GM12878 (cell line): Measurements from ENCODE around the gene SUSD6. TPM values are rescaled to one million over a fixed set of nuclear protein-coding genes. Genes with fewer than 3 reads are reported as not detected.

Experiments
- ATAC-seq: fragments of 200-7000 bp; cut with Tn5 transposase; 3 replicates; pipeline ENCODE4 v1.9.1; 2020; ENCODE audit warnings: mild to moderate bottlenecking, moderate library complexity
- BruUV-seq: library from RNA; stranded (reverse); fragments of 400-500 nt; replicated peaks from 2 replicates; lab custom pipeline; 2021; lab: Mats Ljungman, UMichigan
- CTCF ChIA-PET: fragments of 300-600 bp; sonication (Branson Sonifier 250); formaldehyde crosslinking; extraction: SDS; loops from one replicate; lab custom pipeline; 2021; ENCODE audit warnings: inconsistent platforms; lab: Yijun Ruan, JAX
- POLR2A ChIA-PET: fragments of 350-600 bp; formaldehyde crosslinking; extraction: SDS; loops from one replicate; lab custom pipeline; 2021; ENCODE audit warnings: inconsistent platforms; lab: Charles Lee
- RAD21 ChIA-PET: fragments of 300-600 bp; sonication (Branson Sonifier 250); formaldehyde crosslinking; loops from one replicate; lab custom pipeline; 2023; ENCODE audit warnings: antibody characterized with exemption; ENCODE audit not compliant: unreplicated experiment; lab: Charles Lee
- SMC1A ChIA-PET: fragments of 300-600 bp; sonication (Branson Sonifier 250); formaldehyde crosslinking; loops from one replicate; lab custom pipeline; 2023; ENCODE audit not compliant: unreplicated experiment, uncharacterized antibody; lab: Charles Lee
- DNase-seq: peaks from one replicate; pipeline ENCODE4 v3.0.0-alpha.2; 2011; ENCODE audit warnings: low read depth, low spot score
- FAIRE-seq: peaks from 3 replicates; lab custom pipeline; 2011; peaks lifted over from hg19 to GRCh38; lab: Jason Lieb, UNC
- H2AFZ ChIP-seq: 2 replicates; pipeline ENCODE4 v1.6.0; 2011; ENCODE audit warnings: low read depth, low read length, control low read depth; ENCODE audit not compliant: control insufficient read depth
- H3K27ac ChIP-seq: 2 replicates; pipeline ENCODE4 v1.5.1; 2011; ENCODE audit warnings: control low read depth; ENCODE audit not compliant: control insufficient read depth, insufficient read depth
- H3K27me3 ChIP-seq, 2 experiments: replicated peaks in 1 of 2; 2 replicates each; pipeline versions ENCODE4 v1.6.0 to v1.6.1; 2011; ENCODE audit warnings: low read length in 1 of 2; ENCODE audit not compliant: control insufficient read depth in 2 of 2, insufficient read depth in 2 of 2
- H3K36me3 ChIP-seq, 2 experiments: 2 replicates each; pipeline ENCODE4 v1.5.1; 2011; ENCODE audit warnings: low read length in 1 of 2; ENCODE audit not compliant: control insufficient read depth in 2 of 2, insufficient read depth in 2 of 2
- H3K4me1 ChIP-seq: 2 replicates; pipeline ENCODE4 v1.6.1; 2011; ENCODE audit warnings: mild to moderate bottlenecking, low read length, moderate library complexity, mixed read lengths; ENCODE audit not compliant: control insufficient read depth, insufficient read depth
- H3K4me2 ChIP-seq: 2 replicates; pipeline ENCODE4 v1.6.0; 2011; ENCODE audit warnings: control low read depth; ENCODE audit not compliant: control insufficient read depth, insufficient read depth
- H3K4me3 ChIP-seq: fragments of 200-600 bp; sonication (generic); 2 replicates; pipeline ENCODE4 v1.5.1; 2016
- H3K79me2 ChIP-seq: 2 replicates; pipeline ENCODE4 v1.6.0; 2011; ENCODE audit warnings: low read length; ENCODE audit not compliant: control insufficient read depth, insufficient read depth
- H3K9ac ChIP-seq: 2 replicates; pipeline ENCODE4 v1.8.0; 2011; ENCODE audit warnings: low read length, control low read depth, mixed read lengths; ENCODE audit not compliant: control insufficient read depth, insufficient read depth
- H3K9me3 ChIP-seq: replicated peaks from 3 replicates; pipeline ENCODE4 v1.5.1; 2011; ENCODE audit warnings: mild to moderate bottlenecking, low read length; ENCODE audit not compliant: control insufficient read depth, insufficient read depth
- H4K20me1 ChIP-seq: 2 replicates; pipeline ENCODE4 v1.6.0; 2011; ENCODE audit not compliant: control insufficient read depth, insufficient read depth
- ATF7 ChIP-seq: fragments of 450-650 bp; IDR thresholded peaks from 2 replicates; pipeline ENCODE4 v1.6.1; 2016; ENCODE audit warnings: low read depth, mild to moderate bottlenecking
- BCL3 ChIP-seq: IDR thresholded peaks from 2 replicates; pipeline ENCODE4 v1.6.1; 2011; ENCODE audit warnings: borderline replicate concordance, low read depth, mild to moderate bottlenecking, moderate library complexity, low read length; ENCODE audit not compliant: insufficient read depth, poor library complexity, severe bottlenecking
- CBX3 ChIP-seq: fragments of 200-600 bp; sonication (generic); IDR thresholded peaks from 2 replicates; pipeline ENCODE4 v1.6.1; 2016; ENCODE audit warnings: low read depth, borderline replicate concordance
- CTCF ChIP-seq, 3 experiments: IDR thresholded peaks in 2 of 3; conservative IDR thresholded peaks in 1 of 3; 2 replicates each; pipeline ENCODE4 v1.5.1; 2011; ENCODE audit warnings: low read depth in 3 of 3, low read length in 3 of 3, mild to moderate bottlenecking in 3 of 3, control low read depth in 2 of 3, moderate library complexity in 2 of 3, inconsistent platforms in 1 of 3, mixed read lengths in 1 of 3; ENCODE audit not compliant: control insufficient read depth in 2 of 3, insufficient read depth in 1 of 3; ENCODE audit errors: extremely low read depth in 1 of 3
- HCFC1 ChIP-seq: fragments of 150-350 bp; IDR thresholded peaks from 2 replicates; pipeline ENCODE4 v1.6.1; 2014; ENCODE audit warnings: low read length
- NFIC ChIP-seq: IDR thresholded peaks from 2 replicates; pipeline ENCODE4 v1.6.1; 2012; ENCODE audit warnings: low read depth, mild to moderate bottlenecking, inconsistent platforms, low read length, moderate library complexity
- RUNX3 ChIP-seq: IDR thresholded peaks from 2 replicates; pipeline ENCODE4 v1.6.1; 2012; ENCODE audit warnings: low read length, inconsistent platforms
- SUZ12 ChIP-seq: fragments of 200-600 bp; sonication (generic); IDR thresholded peaks from one replicate; pipeline ENCODE4 v1.6.1; 2018; ENCODE audit warnings: antibody characterized with exemption, mild to moderate bottlenecking; ENCODE audit not compliant: unreplicated experiment
- ZNF274 ChIP-seq: IDR thresholded peaks from one replicate; pipeline ENCODE4 v1.8.0; 2011; ENCODE audit not compliant: insufficient read length, insufficient read depth
- ZNF384 ChIP-seq: IDR thresholded peaks from 2 replicates; pipeline ENCODE4 v1.6.1; 2012; ENCODE audit warnings: low read depth, mild to moderate bottlenecking, low read length, improper control_type of control experiment, borderline replicate concordance
- WGBS: methylation state at CpG from one replicate; pipeline ENCODE4 v1.1.6; 2016; ENCODE audit warnings: low lambda C conversion rate; ENCODE audit not compliant: insufficient replicate concordance, insufficient coverage; ENCODE audit errors: missing lambda C conversion rate; 5-methylcytosine and 5-hydroxymethylcytosine counted together
- in situ Hi-C: fragments of 300-500 bp; cut with MboI; formaldehyde crosslinking; loops from 9 replicates; pipeline ENCODE4 v1.14.3; 2018; ENCODE audit warnings: mixed read lengths
- intact Hi-C: fragments of 100-400 bp; cut with micrococcal nuclease; formaldehyde crosslinking; loops from one replicate; pipeline ENCODE4 v1.14.2; 2022; ENCODE audit not compliant: unreplicated experiment
- polyA plus RNA-seq, 11 experiments: library from polyadenylated mRNA; depleted of rRNA in 4 of 11; unstranded in 6 of 11; stranded (reverse) in 5 of 11; fragments of >200 nt; fragmentation: Nextera tagmentation in 4 of 11; fragmentation: Illumina TruSeq in 1 of 11; extraction: Ambion mirVana in 4 of 11; extraction: Trizol in 1 of 11; gene quantifications; 1 replicate in 1 of 11; 2 replicates in 10 of 11; pipeline versions ENCODE4 v1.2.1 to v1.2.3, GENCODE V29; 2011 to 2016; ENCODE audit warnings: inconsistent platforms in 2 of 11, missing spikeins in 2 of 11, low read depth in 1 of 11
- total RNA-seq, 4 experiments: library from RNA; depleted of rRNA in 3 of 4; stranded (reverse); fragments of >200 nt in 3 of 4; fragmentation: Illumina TruSeq in 1 of 4; extraction: Trizol in 1 of 4; gene quantifications; 2 replicates each; pipeline versions ENCODE4 v1.2.1 to v1.2.3, GENCODE V29; 2013 to 2021

The SUSD6 gene
- total and polyA plus RNA-seq, 10 of the 15 experiments (the other 5 are each of a cell fraction or from before 2014, with no cell fraction given): 6.6 to 39.8 (median 20.2) TPM

DNA sequence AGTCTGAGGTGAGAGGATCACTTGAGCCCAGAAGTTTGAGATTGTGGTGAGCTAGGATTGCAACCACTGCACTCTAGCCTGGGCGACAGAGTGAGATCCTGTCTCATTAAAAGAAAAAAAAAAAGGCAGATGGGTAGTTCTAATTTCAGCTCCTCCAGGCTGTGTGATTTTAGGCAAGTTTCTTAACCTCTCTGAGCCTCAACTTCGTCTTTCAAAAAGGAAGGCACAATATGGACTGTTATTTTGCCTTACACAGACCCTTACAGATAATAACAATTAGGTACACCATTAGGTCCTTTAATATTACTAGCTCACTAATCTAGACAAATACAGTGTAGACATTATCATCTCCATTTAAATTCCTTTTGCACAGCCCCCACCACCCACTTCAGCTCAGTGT is 31.9 kb upstream of the SUSD6 start:
- Histone ChIP-seq H2AFZ (no peak overlapping the region), H3K9me3 (no peaks in the 10 kb centered on the region; the same call in 2 of the 3 replicates), H3K79me2 (no peaks in the 10 kb centered on the region), H3K27ac (no peak overlapping the region), H3K36me3 (no peaks in the 10 kb centered on the region), H3K4me3 (no peak overlapping the region)
- BruUV-seq: no TSS peak
- FAIRE-seq: no peak
- no peak for ATAC-seq
- in situ Hi-C loops: loop anchor here (5.0 kb wide), 1 partner anchor 327 kb away; no protein-coding TSS in a partner anchor
- WGBS: 37% methylated on average over 2 of the region's 2 CpGs
- intact Hi-C loops: loop anchor here (10.0 kb wide), 1 partner anchor 105 kb away; no protein-coding TSS in a partner anchor
- SMC1A ChIA-PET: interaction anchor here (1.0 to 1.2 kb wide), 3 partner anchors 25 to 239 kb away, joined by 3 read pairs; no protein-coding TSS in a partner anchor
- TF ChIP-seq HCFC1: no peak
- no peak for TF ChIP-seq ATF7
- no peak for TF ChIP-seq CTCF (IDR thresholded peaks at IDR 0.05 in 2 of 3, conservative IDR thresholded peaks at IDR 0.05 in 1 of 3; ENCODE audit: control insufficient read depth in 2 of 3, extremely low read depth in 1 of 3, insufficient read depth in 1 of 3, low read depth in 3 of 3, low read length in 3 of 3)
- no peak for TF ChIP-seq ZNF384
- TF ChIP-seq SUZ12: no peak
- no peak for TF ChIP-seq BCL3
- no peak for TF ChIP-seq ZNF274
- TF ChIP-seq NFIC: no peak
- TF ChIP-seq CBX3: no peak
- TF ChIP-seq RUNX3: no peak
- TF ChIP-seq, all 136 proteins: peak for 0
- RAD21 ChIA-PET: interaction anchor here (1.2 kb wide), 1 partner anchor 150 kb away, joined by 3 read pairs; no protein-coding TSS in a partner anchor
- DNase-seq: no peak
- CTCF ChIA-PET: interaction anchor here (1.0 to 2.0 kb wide), 9 partner anchors 14 to 337 kb away, joined by 3 to 9 read pairs (median 5); no protein-coding TSS in a partner anchor
- Histone ChIP-seq H3K9ac (no peak overlapping the region), H3K4me2 (no peak overlapping the region), H3K27me3 (peaks cover 1 to 2% of the 10 kb centered on the region in 2 experiments; a peak in 1 of 4 replicates), H3K4me1 (no peaks in the 10 kb centered on the region), H4K20me1 (no peaks in the 10 kb centered on the region)
- POLR2A ChIA-PET: no interaction called here
